Liver (tissue), 9 donors: Measurements from ENCODE around the gene ANKAR. TPM values are rescaled to one million over a fixed set of nuclear protein-coding genes. Genes with fewer than 3 reads are reported as not detected.

Experiments
- DNase-seq: peaks from one replicate; pipeline ENCODE4 v3.0.0-alpha.2; 2017; ENCODE audit warnings: low spot score
- H3K27ac ChIP-seq, 2 donors: one replicate each; pipeline ENCODE4 v1.7.0; 2013; ENCODE audit warnings: inconsistent platforms in 2 of 2, low read length in 2 of 2, control low read depth in 1 of 2, low read depth in 1 of 2, mild to moderate bottlenecking in 1 of 2
- H3K27me3 ChIP-seq, 4 donors: one replicate each; pipeline versions ENCODE4 v1.6.1 to v1.7.0; 2013; ENCODE audit warnings: low read length in 3 of 4, inconsistent platforms in 1 of 4, mild to moderate bottlenecking in 1 of 4, moderate library complexity in 1 of 4; ENCODE audit not compliant: control insufficient read depth in 4 of 4, insufficient read depth in 4 of 4
- H3K36me3 ChIP-seq, 4 donors: one replicate each; pipeline versions ENCODE4 v1.6.1 to v1.7.0; 2013; ENCODE audit warnings: low read length in 3 of 4, mild to moderate bottlenecking in 3 of 4, low read depth in 1 of 4, moderate library complexity in 1 of 4; ENCODE audit not compliant: control insufficient read depth in 4 of 4, insufficient read depth in 3 of 4
- H3K4me1 ChIP-seq, 4 donors: one replicate each; pipeline versions ENCODE4 v1.6.1 to v1.7.0; 2013; ENCODE audit warnings: low read length in 3 of 4, mild to moderate bottlenecking in 3 of 4, moderate library complexity in 1 of 4; ENCODE audit not compliant: control insufficient read depth in 4 of 4, insufficient read depth in 4 of 4
- H3K4me3 ChIP-seq, 3 donors: one replicate each; pipeline versions ENCODE4 v1.6.1 to v1.7.0; 2013; ENCODE audit warnings: low read length in 3 of 3, control low read depth in 1 of 3, low read depth in 1 of 3, mild to moderate bottlenecking in 1 of 3
- H3K9ac ChIP-seq, 2 donors: one replicate each; pipeline ENCODE4 v1.7.0; 2013; ENCODE audit warnings: low read length in 2 of 2, mild to moderate bottlenecking in 2 of 2, moderate library complexity in 2 of 2, control low read depth in 1 of 2, low read depth in 1 of 2
- H3K9me3 ChIP-seq, 4 donors: one replicate each; pipeline versions ENCODE4 v1.6.1 to v1.7.0; 2013; ENCODE audit warnings: low read length in 3 of 4; ENCODE audit not compliant: control insufficient read depth in 4 of 4
- EGR1 ChIP-seq, 2 donors: IDR thresholded peaks; 2 replicates each; pipeline ENCODE4 v1.6.1; 2016 to 2018; ENCODE audit warnings: antibody characterized with exemption in 2 of 2, low read depth in 2 of 2
- FOXA1 ChIP-seq: IDR thresholded peaks from 2 replicates; pipeline ENCODE4 v1.6.1; 2016; ENCODE audit warnings: antibody characterized with exemption
- FOXA2 ChIP-seq: IDR thresholded peaks from 2 replicates; pipeline ENCODE4 v1.6.1; 2016; ENCODE audit warnings: antibody characterized with exemption
- GABPA ChIP-seq, 2 donors: IDR thresholded peaks in 1 of 2; conservative IDR thresholded peaks in 1 of 2; 2 replicates each; pipeline ENCODE4 v1.6.1; 2016; ENCODE audit warnings: antibody characterized with exemption in 2 of 2, mild to moderate bottlenecking in 1 of 2, moderate library complexity in 1 of 2
- HNF4A ChIP-seq, 2 donors: conservative IDR thresholded peaks; 2 replicates each; pipeline ENCODE4 v1.6.1; 2016; ENCODE audit warnings: antibody characterized with exemption in 2 of 2, mild to moderate bottlenecking in 2 of 2
- HNF4G ChIP-seq: IDR thresholded peaks from 2 replicates; pipeline ENCODE4 v1.6.1; 2016; ENCODE audit warnings: antibody characterized with exemption
- JUND ChIP-seq, 2 donors: IDR thresholded peaks; 2 replicates each; pipeline ENCODE4 v1.6.1; 2016; ENCODE audit warnings: antibody characterized with exemption in 2 of 2
- NR2F2 ChIP-seq: IDR thresholded peaks from 2 replicates; pipeline ENCODE4 v1.6.1; 2016; ENCODE audit warnings: antibody characterized with exemption
- RAD21 ChIP-seq, 2 donors: IDR thresholded peaks; 2 replicates each; pipeline ENCODE4 v1.6.1; 2016; ENCODE audit warnings: antibody characterized with exemption in 2 of 2, mild to moderate bottlenecking in 2 of 2
- RXRA ChIP-seq, 2 donors: IDR thresholded peaks; 2 replicates each; pipeline ENCODE4 v1.6.1; 2017 to 2018; ENCODE audit warnings: antibody characterized with exemption in 2 of 2, mild to moderate bottlenecking in 1 of 2
- SP1 ChIP-seq: IDR thresholded peaks from 2 replicates; pipeline ENCODE4 v1.6.1; 2018; ENCODE audit warnings: antibody characterized with exemption, mild to moderate bottlenecking
- TAF1 ChIP-seq: conservative IDR thresholded peaks from 2 replicates; pipeline ENCODE4 v1.6.1; 2016; ENCODE audit warnings: antibody characterized with exemption, mild to moderate bottlenecking
- YY1 ChIP-seq: IDR thresholded peaks from 2 replicates; pipeline ENCODE4 v1.6.1; 2016; ENCODE audit warnings: antibody characterized with exemption, mild to moderate bottlenecking
- WGBS: extraction: QIAGEN DNeasy Blood & Tissue Kit; methylation state at CpG from one replicate; pipeline ENCODE4 v1.1.7; 2013; 5-methylcytosine and 5-hydroxymethylcytosine counted together
- polyA plus RNA-seq, 2 donors: library from polyadenylated mRNA; stranded (reverse) in 1 of 2; unstranded in 1 of 2; fragments of 200-250 nt in 1 of 2; fragments of >200 nt in 1 of 2; fragmentation: Nextera tagmentation in 1 of 2; extraction: Ambion mirVana in 1 of 2; gene quantifications; one replicate each; pipeline versions ENCODE4 v1.2.1 to v1.2.3, GENCODE V29; 2013 to 2015
- total RNA-seq, 2 donors: library from RNA; depleted of rRNA; stranded (reverse); fragments of >200 nt; gene quantifications; one replicate each; pipeline ENCODE4 v1.2.3, GENCODE V29; 2014
- TF ChIP-seq, protein P1 (sequence below): IDR thresholded peaks from 2 replicates; pipeline ENCODE4 v1.6.1; 2016; ENCODE audit warnings: antibody characterized with exemption
- TF ChIP-seq, protein P2 (sequence below): fragments of 150-350 bp; IDR thresholded peaks from 2 replicates; pipeline ENCODE4 v1.5.1; 2017; ENCODE audit warnings: improper control_type of control experiment, low read depth, low read length; ENCODE audit not compliant: missing input control
- TF ChIP-seq, protein P3 (sequence below): IDR thresholded peaks from 2 replicates; pipeline ENCODE4 v1.6.1; 2016; ENCODE audit warnings: antibody characterized with exemption, mild to moderate bottlenecking
- TF ChIP-seq, protein P4 (sequence below): IDR thresholded peaks from 2 replicates; pipeline ENCODE4 v1.6.1; 2016; ENCODE audit warnings: antibody characterized with exemption
- TF ChIP-seq, protein P5 (sequence below): IDR thresholded peaks from 2 replicates; pipeline ENCODE4 v1.6.1; 2016; ENCODE audit warnings: antibody characterized with exemption
- donor health status: healthy.
- donor health status: healthy.
- donor health status: healthy.
- donor health status: healthy.
- donor health status: healthy.

The ANKAR gene
- total and polyA plus RNA-seq, 4 donors: 0.46 to 8.4 (median 4.3) TPM

DNA sequence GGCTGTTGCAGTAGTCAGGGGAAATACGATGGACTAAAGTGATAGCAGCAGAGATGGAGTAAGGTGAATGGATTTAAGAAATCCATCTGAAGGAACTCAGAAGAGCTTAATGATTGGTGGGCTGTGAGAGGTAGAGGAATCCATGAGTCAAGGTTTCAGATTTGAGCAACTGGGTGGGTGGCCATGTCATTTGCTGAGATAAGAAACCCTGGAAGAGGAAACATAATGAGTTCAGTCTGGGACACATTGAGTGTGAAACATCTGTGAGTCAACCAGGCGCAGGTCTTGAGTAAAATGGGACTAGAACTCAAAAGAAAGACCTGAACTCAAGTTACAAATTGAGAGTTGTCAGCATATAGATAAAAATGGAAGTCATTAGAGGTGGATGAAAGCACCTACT is 32.9 kb upstream of the ANKAR start:
- no peak for DNase-seq
- Histone ChIP-seq H3K27me3 (no peaks in the 10 kb centered on the region), H3K27ac (no peak overlapping the region), H3K9me3 (no peaks in the 10 kb centered on the region), H3K36me3 (no peaks in the 10 kb centered on the region), H3K9ac (no peak overlapping the region), H3K4me3 (no peak overlapping the region), H3K4me1 (no peaks in the 10 kb centered on the region)
- WGBS: 93% methylated on average over 2 of the region's 2 CpGs
- TF ChIP-seq EGR1 (IDR thresholded peaks at IDR 0.05; ENCODE audit: low read depth in 2 of 2): no peak
- TF ChIP-seq RAD21 (IDR thresholded peaks at IDR 0.05): no peak
- TF ChIP-seq, protein P1, sequence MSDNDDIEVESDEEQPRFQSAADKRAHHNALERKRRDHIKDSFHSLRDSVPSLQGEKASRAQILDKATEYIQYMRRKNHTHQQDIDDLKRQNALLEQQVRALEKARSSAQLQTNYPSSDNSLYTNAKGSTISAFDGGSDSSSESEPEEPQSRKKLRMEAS: no peak
- TF ChIP-seq SP1: no peak
- TF ChIP-seq, protein P2, sequence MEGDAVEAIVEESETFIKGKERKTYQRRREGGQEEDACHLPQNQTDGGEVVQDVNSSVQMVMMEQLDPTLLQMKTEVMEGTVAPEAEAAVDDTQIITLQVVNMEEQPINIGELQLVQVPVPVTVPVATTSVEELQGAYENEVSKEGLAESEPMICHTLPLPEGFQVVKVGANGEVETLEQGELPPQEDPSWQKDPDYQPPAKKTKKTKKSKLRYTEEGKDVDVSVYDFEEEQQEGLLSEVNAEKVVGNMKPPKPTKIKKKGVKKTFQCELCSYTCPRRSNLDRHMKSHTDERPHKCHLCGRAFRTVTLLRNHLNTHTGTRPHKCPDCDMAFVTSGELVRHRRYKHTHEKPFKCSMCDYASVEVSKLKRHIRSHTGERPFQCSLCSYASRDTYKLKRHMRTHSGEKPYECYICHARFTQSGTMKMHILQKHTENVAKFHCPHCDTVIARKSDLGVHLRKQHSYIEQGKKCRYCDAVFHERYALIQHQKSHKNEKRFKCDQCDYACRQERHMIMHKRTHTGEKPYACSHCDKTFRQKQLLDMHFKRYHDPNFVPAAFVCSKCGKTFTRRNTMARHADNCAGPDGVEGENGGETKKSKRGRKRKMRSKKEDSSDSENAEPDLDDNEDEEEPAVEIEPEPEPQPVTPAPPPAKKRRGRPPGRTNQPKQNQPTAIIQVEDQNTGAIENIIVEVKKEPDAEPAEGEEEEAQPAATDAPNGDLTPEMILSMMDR: no peak
- no peak for TF ChIP-seq HNF4A (conservative IDR thresholded peaks at IDR 0.05)
- TF ChIP-seq GABPA (IDR thresholded peaks at IDR 0.05 in 1 of 2, conservative IDR thresholded peaks at IDR 0.05 in 1 of 2): no peak
- TF ChIP-seq, protein P3, sequence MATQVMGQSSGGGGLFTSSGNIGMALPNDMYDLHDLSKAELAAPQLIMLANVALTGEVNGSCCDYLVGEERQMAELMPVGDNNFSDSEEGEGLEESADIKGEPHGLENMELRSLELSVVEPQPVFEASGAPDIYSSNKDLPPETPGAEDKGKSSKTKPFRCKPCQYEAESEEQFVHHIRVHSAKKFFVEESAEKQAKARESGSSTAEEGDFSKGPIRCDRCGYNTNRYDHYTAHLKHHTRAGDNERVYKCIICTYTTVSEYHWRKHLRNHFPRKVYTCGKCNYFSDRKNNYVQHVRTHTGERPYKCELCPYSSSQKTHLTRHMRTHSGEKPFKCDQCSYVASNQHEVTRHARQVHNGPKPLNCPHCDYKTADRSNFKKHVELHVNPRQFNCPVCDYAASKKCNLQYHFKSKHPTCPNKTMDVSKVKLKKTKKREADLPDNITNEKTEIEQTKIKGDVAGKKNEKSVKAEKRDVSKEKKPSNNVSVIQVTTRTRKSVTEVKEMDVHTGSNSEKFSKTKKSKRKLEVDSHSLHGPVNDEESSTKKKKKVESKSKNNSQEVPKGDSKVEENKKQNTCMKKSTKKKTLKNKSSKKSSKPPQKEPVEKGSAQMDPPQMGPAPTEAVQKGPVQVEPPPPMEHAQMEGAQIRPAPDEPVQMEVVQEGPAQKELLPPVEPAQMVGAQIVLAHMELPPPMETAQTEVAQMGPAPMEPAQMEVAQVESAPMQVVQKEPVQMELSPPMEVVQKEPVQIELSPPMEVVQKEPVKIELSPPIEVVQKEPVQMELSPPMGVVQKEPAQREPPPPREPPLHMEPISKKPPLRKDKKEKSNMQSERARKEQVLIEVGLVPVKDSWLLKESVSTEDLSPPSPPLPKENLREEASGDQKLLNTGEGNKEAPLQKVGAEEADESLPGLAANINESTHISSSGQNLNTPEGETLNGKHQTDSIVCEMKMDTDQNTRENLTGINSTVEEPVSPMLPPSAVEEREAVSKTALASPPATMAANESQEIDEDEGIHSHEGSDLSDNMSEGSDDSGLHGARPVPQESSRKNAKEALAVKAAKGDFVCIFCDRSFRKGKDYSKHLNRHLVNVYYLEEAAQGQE: no peak
- TF ChIP-seq, protein P4, sequence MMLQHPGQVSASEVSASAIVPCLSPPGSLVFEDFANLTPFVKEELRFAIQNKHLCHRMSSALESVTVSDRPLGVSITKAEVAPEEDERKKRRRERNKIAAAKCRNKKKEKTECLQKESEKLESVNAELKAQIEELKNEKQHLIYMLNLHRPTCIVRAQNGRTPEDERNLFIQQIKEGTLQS: no peak
- no peak for TF ChIP-seq TAF1
- TF ChIP-seq HNF4G: no peak
- TF ChIP-seq JUND (IDR thresholded peaks at IDR 0.05): no peak
- TF ChIP-seq RXRA (IDR thresholded peaks at IDR 0.05): no peak
- TF ChIP-seq NR2F2: no peak
- TF ChIP-seq FOXA2: no peak
- no peak for TF ChIP-seq FOXA1
- TF ChIP-seq, protein P5, sequence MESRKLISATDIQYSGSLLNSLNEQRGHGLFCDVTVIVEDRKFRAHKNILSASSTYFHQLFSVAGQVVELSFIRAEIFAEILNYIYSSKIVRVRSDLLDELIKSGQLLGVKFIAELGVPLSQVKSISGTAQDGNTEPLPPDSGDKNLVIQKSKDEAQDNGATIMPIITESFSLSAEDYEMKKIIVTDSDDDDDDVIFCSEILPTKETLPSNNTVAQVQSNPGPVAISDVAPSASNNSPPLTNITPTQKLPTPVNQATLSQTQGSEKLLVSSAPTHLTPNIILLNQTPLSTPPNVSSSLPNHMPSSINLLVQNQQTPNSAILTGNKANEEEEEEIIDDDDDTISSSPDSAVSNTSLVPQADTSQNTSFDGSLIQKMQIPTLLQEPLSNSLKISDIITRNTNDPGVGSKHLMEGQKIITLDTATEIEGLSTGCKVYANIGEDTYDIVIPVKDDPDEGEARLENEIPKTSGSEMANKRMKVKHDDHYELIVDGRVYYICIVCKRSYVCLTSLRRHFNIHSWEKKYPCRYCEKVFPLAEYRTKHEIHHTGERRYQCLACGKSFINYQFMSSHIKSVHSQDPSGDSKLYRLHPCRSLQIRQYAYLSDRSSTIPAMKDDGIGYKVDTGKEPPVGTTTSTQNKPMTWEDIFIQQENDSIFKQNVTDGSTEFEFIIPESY: no peak
- no peak for TF ChIP-seq YY1
